ENCODE results near the gene GREM2. TPM values are rescaled to one million over a fixed set of nuclear protein-coding genes. Genes with fewer than 3 reads are reported as not detected.

The GREM2 gene
- total and polyA plus RNA-seq, 2 donors (not counting 3 experiments of a cell fraction or from before 2014, with no cell fraction given): not detected

DNA sequence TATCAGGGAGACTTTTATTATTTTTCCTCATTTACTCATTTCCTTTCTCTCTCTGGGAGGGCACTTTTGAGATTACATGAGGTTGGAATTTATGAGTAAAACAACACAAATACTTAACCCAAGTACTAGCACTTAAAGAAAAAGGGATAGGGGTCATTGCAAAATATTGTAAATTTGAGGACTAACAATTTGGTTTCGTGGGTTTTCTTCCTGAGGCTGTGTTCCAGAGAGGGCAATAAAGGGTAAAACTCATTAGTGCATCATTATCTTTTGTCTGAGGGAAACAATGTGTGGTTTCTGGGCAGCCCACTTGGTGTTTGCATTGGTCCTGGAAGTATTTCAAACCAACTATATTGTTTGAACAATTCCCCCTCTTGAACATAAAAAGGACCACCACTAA, 96.5 kb downstream of the GREM2 start:
- DNase-seq (ENCODE audit: low read depth, low spot score): no peak
- Histone ChIP-seq H3K9me3 (replicated peaks; ENCODE audit: control insufficient read depth, insufficient read depth, low read length) (peaks cover 2% of the 10 kb centered on the region), H3K4me1 (ENCODE audit: control insufficient read depth, extremely low read depth, insufficient read depth, low read length) (no peaks in the 10 kb centered on the region), H3K27ac (ENCODE audit: insufficient read depth, low read depth, low read length) (no peak overlapping the region), H3K27me3 (ENCODE audit: control insufficient read depth in 2 of 2, insufficient read depth in 2 of 2, low read length in 2 of 2) (no peaks in the 10 kb centered on the region), H2AFZ (ENCODE audit: low read depth, low read length) (no peak overlapping the region), H3K36me3 (ENCODE audit: control insufficient read depth in 2 of 2, extremely low read depth in 1 of 2, insufficient read depth in 2 of 2, low read length in 2 of 2) (no peaks in the 10 kb centered on the region), H3K9ac (replicated peaks; ENCODE audit: extremely low read depth, insufficient read depth, low read length) (no peak overlapping the region), H4K20me1 (replicated peaks; ENCODE audit: control insufficient read depth, extremely low read depth, insufficient read depth, low read length) (no peaks in the 10 kb centered on the region), H3K79me2 (ENCODE audit: control insufficient read depth, insufficient read depth, low read length) (no peaks in the 10 kb centered on the region), H3K9me1 (replicated peaks; ENCODE audit: control insufficient read depth, extremely low read depth, insufficient read depth, low read length) (no peaks in the 10 kb centered on the region), H3K4me3 (replicated peaks in 1 of 3; ENCODE audit: insufficient read depth in 1 of 3, low read depth in 1 of 3, low read length in 3 of 3) (no peak overlapping the region), H3K4me2 (ENCODE audit: insufficient read depth, low read length) (no peak overlapping the region)
- BruUV-seq (replicated peaks): no TSS peak
- dilution Hi-C loops (cut with MboI; ENCODE audit: extremely low pct_ligation_motif_present, low sequenced_read_pairs) (no loop called here), intact Hi-C loops (cut with micrococcal nuclease) (no loop called here)
- ChIA-PET POLR2A (no interaction called here), CTCF (no interaction called here)
- FAIRE-seq: no peak
- TF ChIP-seq POLR2AphosphoS5 (IDR thresholded peaks at IDR 0.05; ENCODE audit: insufficient read depth, low read depth, low read length): no peak
- TF ChIP-seq MYC (IDR thresholded peaks at IDR 0.05; ENCODE audit: low read depth, low read length): no peak
- TF ChIP-seq POLR2A (IDR thresholded peaks at IDR 0.05; ENCODE audit: low read depth, low read length): no peak
- TF ChIP-seq EZH2 (IDR thresholded peaks at IDR 0.05; ENCODE audit: borderline replicate concordance, low read depth, low read length, severe bottlenecking): no peak
- TF ChIP-seq GATA2 (IDR thresholded peaks at IDR 0.05; ENCODE audit: insufficient read depth, insufficient read length, low read depth, low read length): no peak
- TF ChIP-seq, protein P1, sequence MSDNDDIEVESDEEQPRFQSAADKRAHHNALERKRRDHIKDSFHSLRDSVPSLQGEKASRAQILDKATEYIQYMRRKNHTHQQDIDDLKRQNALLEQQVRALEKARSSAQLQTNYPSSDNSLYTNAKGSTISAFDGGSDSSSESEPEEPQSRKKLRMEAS (IDR thresholded peaks at IDR 0.05; ENCODE audit: insufficient read depth, insufficient read length): no peak
- no peak for TF ChIP-seq FOS (IDR thresholded peaks at IDR 0.05; ENCODE audit: borderline replicate concordance, insufficient read depth, low read length)
- TF ChIP-seq, protein P2, sequence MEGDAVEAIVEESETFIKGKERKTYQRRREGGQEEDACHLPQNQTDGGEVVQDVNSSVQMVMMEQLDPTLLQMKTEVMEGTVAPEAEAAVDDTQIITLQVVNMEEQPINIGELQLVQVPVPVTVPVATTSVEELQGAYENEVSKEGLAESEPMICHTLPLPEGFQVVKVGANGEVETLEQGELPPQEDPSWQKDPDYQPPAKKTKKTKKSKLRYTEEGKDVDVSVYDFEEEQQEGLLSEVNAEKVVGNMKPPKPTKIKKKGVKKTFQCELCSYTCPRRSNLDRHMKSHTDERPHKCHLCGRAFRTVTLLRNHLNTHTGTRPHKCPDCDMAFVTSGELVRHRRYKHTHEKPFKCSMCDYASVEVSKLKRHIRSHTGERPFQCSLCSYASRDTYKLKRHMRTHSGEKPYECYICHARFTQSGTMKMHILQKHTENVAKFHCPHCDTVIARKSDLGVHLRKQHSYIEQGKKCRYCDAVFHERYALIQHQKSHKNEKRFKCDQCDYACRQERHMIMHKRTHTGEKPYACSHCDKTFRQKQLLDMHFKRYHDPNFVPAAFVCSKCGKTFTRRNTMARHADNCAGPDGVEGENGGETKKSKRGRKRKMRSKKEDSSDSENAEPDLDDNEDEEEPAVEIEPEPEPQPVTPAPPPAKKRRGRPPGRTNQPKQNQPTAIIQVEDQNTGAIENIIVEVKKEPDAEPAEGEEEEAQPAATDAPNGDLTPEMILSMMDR (IDR thresholded peaks at IDR 0.05; ENCODE audit: extremely low read depth in 1 of 2, insufficient read depth in 1 of 2, low read depth in 1 of 2, low read length in 2 of 2): no peak
- no peak for TF ChIP-seq JUN (IDR thresholded peaks at IDR 0.05; ENCODE audit: borderline replicate concordance, insufficient read depth, insufficient read length, low read depth)
